A549 treated with DMSO at 1 μM for 4 hours (cell line): ENCODE results near the gene SLC5A12. TPM values are rescaled to one million over a fixed set of nuclear protein-coding genes. Genes with fewer than 3 reads are reported as not detected.

ENCODE experiments used
- total RNA-seq: library from RNA; stranded (reverse); fragments of 200-300 nt; extraction: Qiagen RNA extraction; gene quantifications from 5 replicates; pipeline ENCODE4 v1.2.3, GENCODE V29; 2022; ENCODE audit warnings: low read depth

Gene SLC5A12
- total RNA-seq = not detected in 5 replicates

GRCh38 chr11:26721948-26722475 lies at the start of gene SLC5A12:
Gene SLC5A12 (minus strand): TSS chr11:26722060. CDS start chr11:26721714, 346 bp downstream.

Other genes starting within 250 kb of the SLC5A12 start
- not detected in 5 replicates for gene MUC15, start 149.8 kb downstream of the SLC5A12 start, total RNA-seq